Stomach smooth muscle (tissue), 2 donors: ENCODE measurements around the gene HDAC8.

Source experiments
- H3K27ac ChIP-seq: one replicate; pipeline ENCODE4 v1.7.0; 2013; ENCODE audit warnings: mild to moderate bottlenecking, low read length, inconsistent platforms
- H3K27me3 ChIP-seq, 2 donors: one replicate each; pipeline ENCODE4 v1.7.0; 2013; ENCODE audit warnings: low read length in 2 of 2; ENCODE audit not compliant: insufficient read depth in 2 of 2, control insufficient read depth in 1 of 2
- H3K36me3 ChIP-seq, 2 donors: one replicate each; pipeline ENCODE4 v1.7.0; 2013; ENCODE audit warnings: low read length in 2 of 2; ENCODE audit not compliant: control insufficient read depth in 2 of 2, insufficient read depth in 2 of 2
- H3K4me1 ChIP-seq: one replicate; pipeline ENCODE4 v1.7.0; 2013; ENCODE audit warnings: low read length; ENCODE audit not compliant: control insufficient read depth, insufficient read depth
- H3K4me3 ChIP-seq, 2 donors: one replicate each; pipeline ENCODE4 v1.7.0; 2013; ENCODE audit warnings: low read length in 2 of 2
- H3K9ac ChIP-seq, 2 donors: one replicate each; pipeline ENCODE4 v1.7.0; 2013; ENCODE audit warnings: low read length in 2 of 2, mild to moderate bottlenecking in 1 of 2
- H3K9me3 ChIP-seq, 2 donors: one replicate each; pipeline ENCODE4 v1.7.0; 2013; ENCODE audit warnings: low read length in 2 of 2; ENCODE audit not compliant: control insufficient read depth in 2 of 2
- donor health status: healthy.
- donor health status: Pancreatic carcinoma.

Gene HDAC8

DNA sequence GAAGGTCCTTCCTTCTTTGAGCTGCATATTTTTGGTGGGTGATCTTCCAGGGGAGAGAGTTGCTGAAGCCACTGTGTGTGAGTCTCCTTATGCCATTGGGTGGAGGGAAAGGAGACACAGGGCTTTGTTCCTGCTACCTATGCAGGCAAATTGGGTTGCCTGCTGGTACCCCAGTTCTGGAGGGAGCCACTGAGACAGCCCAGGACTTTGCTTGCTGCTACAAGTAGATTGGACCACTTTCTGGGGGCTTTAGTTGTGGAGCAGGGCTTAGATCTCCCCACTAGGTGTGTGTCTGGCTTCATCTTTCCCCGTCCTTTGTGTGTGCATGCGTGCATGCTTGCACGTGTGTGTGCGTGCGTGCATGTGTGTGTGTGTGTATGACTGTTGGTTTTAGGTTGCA is 276.9 kb downstream of the HDAC8 start:
- Histone ChIP-seq H3K27me3 (peaks cover 0 to 26% of the 10 kb centered on the region in 2 donors), H3K4me3 (no peak overlapping the region), H3K9me3 (no peaks in the 10 kb centered on the region), H3K4me1 (no peaks in the 10 kb centered on the region), H3K27ac (no peak overlapping the region), H3K36me3 (no peaks in the 10 kb centered on the region), H3K9ac (no peak overlapping the region)

DNA sequence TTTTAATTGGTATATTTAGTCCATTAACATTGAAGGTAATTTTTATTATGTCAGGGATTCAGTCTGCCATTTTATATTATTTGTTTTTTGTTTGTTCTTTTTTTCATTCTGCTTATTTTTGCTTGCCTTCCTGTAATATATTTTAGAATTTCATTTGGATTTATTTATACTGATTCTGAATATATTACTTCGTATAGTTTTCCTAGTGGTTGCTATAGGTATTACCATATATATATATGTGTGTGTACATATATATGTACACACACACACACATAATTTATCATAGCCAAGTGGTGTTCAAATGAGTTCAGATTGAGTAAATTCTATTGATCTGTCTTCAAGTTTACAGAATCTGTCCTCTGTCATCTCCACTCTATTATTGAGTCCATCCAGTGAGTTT is 278.1 kb downstream of the HDAC8 start:
- Histone ChIP-seq H3K9me3 (no peaks in the 10 kb centered on the region), H3K4me3 (no peak overlapping the region), H3K36me3 (no peaks in the 10 kb centered on the region), H3K4me1 (no peaks in the 10 kb centered on the region), H3K9ac (no peak overlapping the region), H3K27ac (no peak overlapping the region), H3K27me3 (peaks cover 0 to 20% of the 10 kb centered on the region in 2 donors)

DNA sequence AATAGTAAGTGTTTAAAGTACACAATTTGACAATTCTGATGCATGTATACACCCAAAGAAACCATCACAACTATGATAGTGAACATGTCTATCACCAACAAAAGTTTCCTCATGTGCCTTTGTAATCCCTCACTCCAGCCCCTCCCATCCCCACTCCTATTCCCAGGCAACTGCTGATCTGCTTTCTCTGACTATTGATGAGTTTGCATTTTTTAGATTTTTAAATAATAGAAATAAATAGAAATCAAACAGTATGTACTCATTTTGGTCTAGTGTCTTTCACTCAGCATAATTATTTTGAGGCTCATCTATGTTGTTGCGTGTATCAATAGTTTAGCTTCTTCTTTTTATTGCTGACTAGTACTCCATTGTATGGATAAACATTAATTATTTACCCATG is 290.3 kb downstream of the HDAC8 start:
- peaks cover 0 to 3% of the 10 kb centered on the region in 2 donors for H3K27me3 ChIP-seq
- no peak overlapping the region for H3K9ac ChIP-seq
- peaks cover 1% of the 10 kb centered on the region for H3K4me1 ChIP-seq
- no peak overlapping the region for H3K27ac ChIP-seq
- no peaks in the 10 kb centered on the region for H3K9me3 ChIP-seq
- H3K36me3 ChIP-seq: no peaks in the 10 kb centered on the region
- H3K4me3 ChIP-seq: no peak overlapping the region

DNA sequence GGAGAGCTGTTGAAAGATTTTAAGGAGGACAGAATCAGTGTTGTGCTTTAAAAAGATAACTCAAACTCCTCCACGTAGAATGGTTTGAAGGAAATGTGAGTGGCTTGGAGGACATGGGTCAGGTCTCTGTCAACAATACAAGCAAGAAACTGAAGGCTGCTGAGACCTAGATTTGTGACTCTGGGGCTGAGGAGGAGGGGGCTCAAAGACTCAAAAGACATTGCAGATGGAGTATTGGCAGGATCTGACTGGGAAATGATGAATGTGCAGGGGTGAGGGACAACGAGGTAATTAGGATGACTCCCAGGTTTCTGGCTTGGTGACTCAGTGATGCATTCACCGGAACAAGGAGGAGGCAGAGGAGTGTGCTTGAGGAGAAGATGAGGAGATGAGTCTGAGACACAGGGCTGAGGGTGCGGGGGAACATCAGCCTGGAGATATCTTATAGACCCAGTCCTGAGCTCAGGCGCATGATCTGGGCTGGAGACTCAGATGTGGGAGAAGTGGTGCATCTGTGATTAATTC is 292.3 kb downstream of the HDAC8 start:
- Histone ChIP-seq H3K9me3 (no peaks in the 10 kb centered on the region), H3K27me3 (peaks cover 0 to 3% of the 10 kb centered on the region in 2 donors)

More for the DNA sequence above, 292.3 kb downstream of the HDAC8 start:
- Histone ChIP-seq H3K4me1 (peaks cover 7% of the 10 kb centered on the region), H3K36me3 (peaks cover 2 to 4% of the 10 kb centered on the region in 2 donors), H3K4me3 (no peak overlapping the region), H3K27ac (no peak overlapping the region), H3K9ac (no peak overlapping the region)
